LNCAP (cell line): Measurements from ENCODE around the gene SPEM1.

Experiments used
- TF ChIP-seq, protein P1 (sequence below): fragments of 450-650 bp; IDR thresholded peaks from 2 replicates; pipeline ENCODE4 v1.5.1; 2017; ENCODE audit warnings: mild to moderate bottlenecking

The SPEM1 gene

DNA sequence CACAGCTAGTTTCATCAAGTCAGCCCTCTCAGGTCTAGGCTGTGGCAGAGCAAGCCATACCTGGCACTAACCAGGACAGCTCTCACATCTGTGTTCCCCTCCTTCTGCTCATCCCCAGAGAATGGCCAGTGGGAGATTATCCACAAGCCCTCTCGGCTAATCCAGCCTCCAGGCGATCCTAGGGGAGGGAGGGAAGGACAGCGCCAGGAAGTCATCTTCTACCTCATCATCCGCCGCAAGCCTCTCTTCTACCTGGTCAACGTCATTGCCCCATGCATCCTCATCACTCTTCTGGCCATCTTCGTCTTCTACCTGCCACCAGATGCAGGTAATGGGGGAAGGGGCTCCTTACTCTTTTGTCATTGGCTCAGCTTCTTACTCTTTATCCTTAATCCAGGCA is 28.3 kb downstream of the SPEM1 start:
- TF ChIP-seq, protein P1, sequence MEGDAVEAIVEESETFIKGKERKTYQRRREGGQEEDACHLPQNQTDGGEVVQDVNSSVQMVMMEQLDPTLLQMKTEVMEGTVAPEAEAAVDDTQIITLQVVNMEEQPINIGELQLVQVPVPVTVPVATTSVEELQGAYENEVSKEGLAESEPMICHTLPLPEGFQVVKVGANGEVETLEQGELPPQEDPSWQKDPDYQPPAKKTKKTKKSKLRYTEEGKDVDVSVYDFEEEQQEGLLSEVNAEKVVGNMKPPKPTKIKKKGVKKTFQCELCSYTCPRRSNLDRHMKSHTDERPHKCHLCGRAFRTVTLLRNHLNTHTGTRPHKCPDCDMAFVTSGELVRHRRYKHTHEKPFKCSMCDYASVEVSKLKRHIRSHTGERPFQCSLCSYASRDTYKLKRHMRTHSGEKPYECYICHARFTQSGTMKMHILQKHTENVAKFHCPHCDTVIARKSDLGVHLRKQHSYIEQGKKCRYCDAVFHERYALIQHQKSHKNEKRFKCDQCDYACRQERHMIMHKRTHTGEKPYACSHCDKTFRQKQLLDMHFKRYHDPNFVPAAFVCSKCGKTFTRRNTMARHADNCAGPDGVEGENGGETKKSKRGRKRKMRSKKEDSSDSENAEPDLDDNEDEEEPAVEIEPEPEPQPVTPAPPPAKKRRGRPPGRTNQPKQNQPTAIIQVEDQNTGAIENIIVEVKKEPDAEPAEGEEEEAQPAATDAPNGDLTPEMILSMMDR: no peak

DNA sequence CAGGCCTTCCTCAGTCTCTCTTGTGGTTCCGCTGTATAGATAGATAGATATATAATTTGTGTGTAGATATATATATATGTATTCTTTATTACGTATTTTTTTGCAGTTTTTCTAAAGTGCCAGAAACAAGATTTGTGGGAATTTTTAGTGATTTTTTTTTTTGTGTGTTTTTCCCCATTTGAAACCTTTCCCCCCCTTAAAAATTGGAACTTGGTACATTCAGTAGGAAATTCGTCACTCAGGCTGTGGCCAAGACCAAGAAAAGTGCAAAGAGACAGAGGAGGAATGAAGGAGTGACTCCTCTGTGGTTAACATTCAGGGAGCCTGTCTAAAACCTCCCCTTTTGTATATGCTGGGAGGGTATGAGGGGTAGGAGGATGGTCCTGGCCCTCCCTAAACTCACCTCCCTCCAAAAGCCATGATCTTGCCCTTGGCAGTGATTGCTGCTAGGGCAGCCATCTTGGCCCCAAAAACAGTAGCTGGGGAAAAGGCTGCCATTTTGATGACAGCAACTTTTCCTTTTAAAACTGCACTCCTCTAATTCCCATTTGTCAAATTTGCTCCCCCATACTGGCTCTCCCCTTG is 39.9 kb downstream of the SPEM1 start:
- TF ChIP-seq, protein P1: no peak

DNA sequence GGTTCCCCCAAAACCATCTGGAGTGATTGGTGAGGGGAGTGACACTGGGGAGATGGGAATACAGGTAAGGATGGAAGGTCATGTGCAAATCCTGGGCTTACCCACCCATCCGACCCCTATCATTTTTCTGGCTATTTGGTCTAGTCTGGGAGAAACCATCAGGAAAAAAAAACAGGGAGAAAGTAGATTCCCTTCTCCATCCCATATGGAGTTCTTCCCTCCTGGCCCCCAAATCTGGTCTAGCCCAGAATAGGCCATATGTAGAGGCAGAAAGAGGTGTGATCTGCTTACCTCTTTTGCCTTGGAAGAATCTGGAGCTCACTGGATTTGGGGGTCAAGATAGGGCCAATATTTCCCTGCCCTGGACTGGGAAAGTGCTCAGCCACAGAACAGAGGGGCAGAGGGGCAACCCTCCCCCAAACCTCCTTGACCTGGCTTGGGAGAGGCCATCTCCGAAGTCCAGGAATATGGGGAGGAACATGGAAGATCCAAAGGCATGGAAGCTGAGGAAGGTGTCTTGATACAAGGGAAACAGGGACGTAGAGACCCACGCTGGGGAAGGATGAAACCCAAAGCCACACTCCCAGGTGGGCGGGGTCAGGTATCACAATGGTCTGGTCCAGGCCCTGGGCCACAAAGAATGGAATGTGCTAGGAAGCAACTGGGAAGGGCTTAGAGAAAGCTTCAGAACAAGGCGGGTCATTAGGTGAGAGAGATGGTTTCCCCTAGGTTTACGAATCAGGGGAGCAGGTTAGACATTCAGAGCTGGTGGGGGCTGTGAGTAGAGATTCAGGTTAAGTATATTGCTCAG is 40.9 kb downstream of the SPEM1 start:
- TF ChIP-seq, protein P1: no peak

- TF ChIP-seq, protein P1: no peak
Observed at GRCh38 chr17:7462474-7463371, 42.6 kb downstream of the SPEM1 start.

GRCh38 chr17:7463372-7463846 is 43.3 kb downstream of the SPEM1 start:
- TF ChIP-seq, protein P1: no peak

GRCh38 chr17:7464081-7464480 is 44.0 kb downstream of the SPEM1 start:
- TF ChIP-seq, protein P1: no peak

DNA sequence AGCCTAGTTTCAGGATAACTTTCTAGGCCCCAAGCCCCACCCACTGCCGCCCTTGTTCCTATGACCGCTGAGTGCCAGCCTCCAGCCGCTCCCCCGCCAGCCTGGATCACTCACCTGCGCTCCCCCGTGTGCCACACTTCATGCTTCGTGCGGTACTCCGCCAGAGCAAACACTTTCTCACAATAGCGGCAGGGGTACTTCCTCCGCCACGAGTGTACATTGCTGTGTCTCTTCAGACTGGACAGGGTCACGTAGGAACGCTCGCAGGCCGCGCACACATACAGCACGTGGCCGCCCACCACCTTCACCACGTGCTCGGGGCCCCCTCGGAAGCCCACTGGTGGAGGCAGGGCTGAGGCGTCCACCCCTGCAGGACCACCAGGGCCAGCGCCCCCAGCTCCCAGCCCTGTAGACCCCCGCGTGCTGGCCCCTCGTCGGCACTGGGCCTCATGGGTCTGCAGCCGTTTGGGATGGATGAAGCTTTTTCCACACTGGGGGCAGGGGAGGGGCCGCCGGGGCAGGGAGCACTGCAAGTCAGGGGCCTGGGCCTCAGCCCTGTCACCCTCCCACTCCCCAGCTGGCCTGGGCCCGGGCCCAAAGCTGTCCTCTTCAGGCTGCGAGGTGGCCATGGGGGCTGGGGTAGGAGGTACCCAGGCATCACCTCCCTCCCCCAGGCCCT is 45.6 kb downstream of the SPEM1 start:
- TF ChIP-seq, protein P1: no peak
